Stimulated activated CD4-positive, alpha-beta T cell treated with anti-CD3 and anti-CD28 coated beads, Interleukin-12 subunit alpha, Interleukin-12 subunit beta, amount 100 ng/mL, for 24 hours (primary cell): ENCODE data around the gene L3MBTL1.
"Not testable (repeated sequence)": the region's sequence is repeated elsewhere in the genome, so short reads cannot be mapped to it uniquely, and the experiment has no call there.

Source experiments
- DNase-seq, 2 experiments: peaks; one replicate each; pipeline ENCODE4 v3.0.0-alpha.2; 2020; ENCODE audit warnings: low read depth in 2 of 2

Gene L3MBTL1

DNA sequence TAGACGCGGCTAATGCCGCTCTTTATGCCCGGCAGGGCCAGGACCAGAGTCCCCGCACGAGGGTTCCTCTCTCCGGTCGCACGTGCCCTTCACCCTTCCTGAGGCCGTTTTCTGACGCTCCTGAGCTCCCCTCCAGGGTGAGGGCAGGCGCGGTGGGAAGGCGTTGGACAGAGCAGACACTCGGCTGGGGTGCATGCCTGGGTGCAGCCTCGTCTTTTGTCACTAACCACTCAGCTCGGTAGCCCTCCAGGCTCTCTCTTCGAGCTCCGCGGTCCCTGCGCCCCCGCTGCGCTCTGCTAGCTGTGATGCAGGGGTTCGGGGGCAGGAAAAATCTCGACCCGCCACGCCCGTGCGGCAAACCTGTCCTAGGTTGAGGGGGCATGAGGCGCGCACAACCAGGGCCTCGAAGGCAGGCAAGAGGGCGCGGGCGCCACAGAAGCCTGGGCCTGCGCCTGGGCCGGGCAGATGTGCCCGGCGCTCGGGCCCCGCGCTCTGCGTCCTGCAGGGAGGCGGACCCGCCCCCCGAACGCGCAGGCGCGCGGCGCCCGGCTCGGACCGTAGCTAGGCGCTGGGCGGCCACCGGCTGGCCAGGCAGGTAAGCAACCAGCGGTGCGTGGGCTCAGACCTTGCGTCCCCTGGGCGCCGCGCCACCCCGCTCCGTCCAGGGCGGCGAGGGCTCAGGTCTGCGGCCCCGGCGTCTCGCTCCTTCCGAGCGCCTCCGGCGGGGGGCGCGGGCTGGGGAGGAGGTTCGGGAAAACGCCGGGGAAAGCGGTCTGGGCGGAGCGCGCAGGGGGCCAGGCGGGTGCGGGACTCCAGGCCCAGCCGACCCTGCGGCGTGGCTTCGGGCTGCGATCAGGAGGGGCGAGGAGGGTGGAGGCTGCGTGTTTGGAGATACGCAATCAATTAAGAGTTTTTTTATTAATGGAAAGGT, at the start of gene L3MBTL1:
Gene L3MBTL1, plus strand, starts transcription at position 548 of the 931 bp plus-strand sequence. CDS start 5,807 bp downstream, outside the sequence.
- DNase-seq: peak in 1 of 2 experiments; percentile 6

DNA sequence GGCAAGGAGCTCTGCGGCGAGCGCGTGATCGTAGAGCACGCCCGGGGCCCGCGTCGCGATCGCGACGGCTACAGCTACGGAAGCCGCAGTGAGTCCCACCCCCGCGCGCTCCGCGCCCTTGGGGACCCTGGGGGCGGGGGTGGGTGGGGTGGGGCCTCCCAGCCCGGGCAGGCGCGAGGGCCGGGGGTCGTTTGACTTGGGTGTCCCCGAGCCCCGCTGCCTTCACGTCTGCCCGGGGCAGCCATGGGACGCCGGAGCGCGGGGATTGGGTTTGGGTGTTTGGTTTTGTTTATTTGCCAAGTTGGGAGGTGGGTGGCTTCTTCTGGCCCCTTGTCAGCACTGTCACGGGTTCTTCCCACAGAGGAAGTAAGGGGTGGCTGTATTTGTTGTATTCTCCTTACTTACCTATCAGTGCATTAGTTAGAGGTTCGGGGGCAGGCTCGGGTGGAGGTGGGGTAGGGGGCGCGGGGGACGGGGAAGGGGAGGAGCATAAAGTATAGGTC, 49.0 kb upstream of the L3MBTL1 start:
- no peak for DNase-seq

DNA sequence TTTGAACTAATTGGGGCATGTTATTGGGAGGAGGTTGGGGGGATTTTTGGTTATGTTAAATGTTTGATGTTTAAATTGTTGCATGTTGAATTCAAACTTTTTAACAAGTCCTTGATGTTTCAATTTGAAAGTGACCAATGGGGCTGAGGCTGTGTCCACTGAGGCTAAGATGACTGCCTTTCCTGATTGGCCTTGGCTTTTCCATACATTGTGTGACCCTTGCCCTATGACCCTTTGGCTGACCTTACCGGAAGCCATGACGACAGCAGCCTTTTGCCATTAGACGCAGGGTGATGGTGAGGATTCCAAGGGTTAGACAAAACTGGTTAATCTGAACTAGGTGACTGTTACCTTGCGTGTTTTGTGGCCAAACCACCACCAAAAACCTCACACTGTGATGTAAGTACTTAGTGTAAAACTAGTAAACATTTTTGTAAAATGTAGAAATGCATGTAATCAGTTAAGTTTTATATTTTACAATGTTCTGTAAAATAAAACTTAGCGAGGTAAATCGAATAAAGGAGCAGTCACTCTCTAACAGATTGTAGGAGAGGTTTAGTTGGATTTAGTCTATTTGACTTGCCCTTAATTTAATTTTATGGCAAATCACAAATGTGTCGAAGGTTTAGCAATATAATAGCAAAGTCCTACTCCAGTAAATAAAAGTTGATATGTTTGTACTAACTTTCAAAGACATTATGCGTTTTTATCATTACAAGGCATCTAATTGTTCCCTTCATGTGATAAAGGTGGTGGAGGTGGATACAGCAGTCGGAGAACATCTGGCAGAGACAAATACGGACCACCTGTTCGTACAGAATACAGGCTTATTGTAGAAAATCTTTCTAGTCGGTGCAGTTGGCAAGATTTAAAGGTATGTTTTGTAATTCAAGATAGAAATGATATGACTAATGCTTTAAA, 48.2 kb upstream of the L3MBTL1 start:
- no peak for DNase-seq

GRCh38 chr20:43460172-43460829, 47.2 kb upstream of the L3MBTL1 start:
- no peak for DNase-seq

DNA sequence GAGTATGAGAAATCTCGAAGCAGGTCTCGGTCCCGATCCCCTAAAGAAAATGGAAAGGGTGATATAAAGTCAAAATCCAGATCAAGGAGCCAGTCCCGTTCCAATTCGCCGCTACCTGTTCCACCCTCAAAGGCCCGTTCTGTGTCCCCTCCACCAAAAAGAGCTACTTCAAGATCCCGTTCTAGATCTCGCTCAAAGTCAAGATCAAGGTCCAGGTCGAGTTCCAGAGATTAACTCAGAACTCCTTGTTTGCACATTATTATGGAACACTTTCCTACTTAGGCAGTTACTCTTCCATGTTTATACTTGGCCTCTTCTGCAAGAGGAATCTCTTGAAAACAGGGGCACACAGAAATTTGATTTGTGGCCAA, 46.7 kb upstream of the L3MBTL1 start:
- DNase-seq: no peak

- DNase-seq: no peak
Measured at GRCh38 chr20:43461894-43462659, 45.4 kb upstream of the L3MBTL1 start.

DNA sequence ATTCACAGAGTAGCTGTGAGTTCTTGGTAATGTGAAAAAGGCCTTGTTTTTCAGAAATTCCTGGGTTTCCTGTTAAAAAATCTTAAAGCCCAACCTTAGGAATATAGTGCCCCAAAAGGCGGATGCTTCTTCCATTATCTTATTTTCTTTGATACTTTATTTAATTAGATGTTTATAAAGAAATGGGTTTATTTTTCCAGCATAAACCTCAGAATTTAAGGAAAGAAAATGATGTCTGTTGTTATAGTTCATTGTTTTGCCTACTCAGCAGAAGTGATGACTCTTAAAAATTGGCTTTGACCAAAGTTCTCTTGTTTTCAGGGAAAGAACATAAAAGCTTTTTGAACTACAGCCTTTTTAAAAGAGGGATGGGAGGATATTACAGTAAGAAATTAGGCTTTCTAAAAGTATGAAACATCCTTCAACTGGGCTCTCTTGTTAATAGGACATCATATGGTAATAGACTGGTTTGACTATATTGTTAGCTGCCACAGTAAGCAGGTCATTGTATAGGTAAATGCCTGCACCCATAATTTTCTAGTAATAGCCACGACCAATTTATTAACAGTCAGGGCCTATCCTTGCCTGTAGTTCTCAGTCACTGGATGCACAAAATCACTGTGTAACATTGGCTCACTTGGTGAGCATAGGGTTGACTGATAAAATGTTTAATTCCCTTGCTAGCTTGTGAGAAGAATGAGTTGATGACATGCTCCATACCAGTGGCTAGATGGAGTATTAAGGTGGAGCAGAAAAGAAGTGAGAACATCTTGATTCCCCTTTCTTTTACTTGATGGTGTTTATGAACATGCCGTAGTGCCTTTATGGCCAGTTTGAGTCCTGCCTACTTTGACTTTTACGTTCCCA, 44.6 kb upstream of the L3MBTL1 start:
- DNase-seq: no peak

- no peak for DNase-seq
Measured at GRCh38 chr20:43463527-43464218, 43.8 kb upstream of the L3MBTL1 start.

DNA sequence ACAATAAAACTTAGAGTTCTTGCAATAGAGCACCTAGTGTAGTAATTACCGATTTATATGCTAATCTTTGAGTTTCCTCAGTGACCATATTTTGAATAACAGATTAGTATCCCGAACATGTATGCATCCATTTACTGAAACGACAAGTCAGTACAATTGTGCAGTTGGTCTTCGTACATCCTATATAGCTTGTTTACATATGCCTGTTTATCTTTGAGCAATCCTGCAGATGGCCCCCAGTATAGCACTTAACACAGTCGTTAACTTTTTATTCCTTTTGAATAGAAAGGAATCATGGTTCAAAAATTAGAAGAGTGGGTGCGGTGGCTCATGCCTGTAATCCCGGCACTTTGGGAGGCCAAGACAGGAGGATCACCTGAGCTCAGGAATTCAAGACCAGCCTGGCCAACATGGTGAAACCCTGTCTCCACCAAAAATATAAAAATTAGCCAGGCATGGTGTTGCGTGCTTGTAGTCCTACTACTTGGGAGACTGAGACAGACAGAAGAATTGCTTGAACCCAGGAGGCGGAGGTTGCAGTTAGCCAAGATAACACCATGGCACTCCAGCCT, 43.2 kb upstream of the L3MBTL1 start:
- DNase-seq: no peak

- DNase-seq: no peak
Measured at GRCh38 chr20:43465625-43465943, 41.9 kb upstream of the L3MBTL1 start.

DNA sequence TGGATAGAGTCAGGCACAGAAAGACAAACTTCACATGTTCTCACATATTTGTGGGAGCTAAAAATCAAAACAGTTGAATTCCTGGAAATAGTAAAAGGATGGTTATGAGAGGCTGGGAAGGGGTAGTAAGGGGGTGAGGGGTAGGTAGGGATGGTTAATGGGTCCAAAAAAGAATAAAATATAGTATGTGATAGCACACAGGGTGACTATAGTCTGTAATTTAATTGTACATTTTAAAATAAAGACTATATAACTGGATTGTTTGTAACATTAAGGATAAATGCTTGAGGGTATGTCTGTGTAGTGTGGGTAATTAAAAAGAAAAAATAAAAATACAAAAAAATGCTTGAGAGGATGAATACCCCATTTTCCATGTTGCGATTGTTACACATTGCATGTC, 39.9 kb upstream of the L3MBTL1 start:
- no peak for DNase-seq

DNA sequence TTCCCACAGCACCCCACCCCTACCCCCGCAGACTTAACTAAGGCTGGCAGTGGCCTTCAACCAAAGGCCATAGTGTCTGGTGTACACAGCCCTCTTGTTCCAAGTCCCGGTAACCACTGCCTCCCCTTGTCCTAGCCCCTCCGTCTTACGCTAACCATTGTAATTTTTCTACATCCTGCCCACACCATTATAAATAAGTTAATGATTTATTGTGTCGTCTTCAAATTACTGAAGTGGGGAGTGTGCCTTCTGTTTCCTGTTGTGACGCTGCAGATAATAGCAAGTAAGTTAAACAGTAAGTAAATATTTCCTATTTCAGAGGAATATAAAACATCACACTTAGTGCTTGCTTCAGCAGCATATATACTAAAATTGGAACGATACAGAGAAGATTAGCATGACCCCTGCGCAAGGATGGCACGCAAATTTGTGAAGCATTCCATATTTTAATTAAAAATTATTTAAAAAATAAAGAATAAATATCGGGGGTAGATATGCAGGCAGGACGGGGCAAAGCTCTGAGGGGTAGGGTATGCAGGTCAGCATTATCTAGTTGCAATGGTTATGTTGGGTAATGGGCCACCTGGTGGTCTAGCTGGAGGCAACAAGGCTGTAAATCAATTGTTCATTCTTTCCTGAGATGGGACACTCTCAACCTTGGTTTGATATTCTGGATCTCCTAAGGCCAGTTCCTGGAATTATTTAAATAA, 34.7 kb upstream of the L3MBTL1 start:
- no peak for DNase-seq

DNA sequence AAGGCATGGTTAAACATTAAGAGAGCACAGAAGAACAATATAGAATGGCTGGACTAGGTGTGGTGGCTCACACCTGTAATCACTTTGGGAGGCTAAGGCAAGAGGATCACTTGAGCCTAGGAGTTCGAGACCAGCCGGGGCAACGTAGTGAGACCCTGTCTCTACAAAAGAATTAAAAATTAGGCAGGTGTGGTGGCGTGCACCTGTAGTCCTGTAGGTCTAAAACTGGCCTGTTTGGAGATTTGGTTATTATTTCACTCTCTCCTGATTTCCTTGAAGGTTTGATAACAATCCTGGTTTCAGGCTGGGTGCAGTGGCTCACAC, 34.2 kb upstream of the L3MBTL1 start:
- DNase-seq: no peak

GRCh38 chr20:43477193-43477592, 30.3 kb upstream of the L3MBTL1 start:
- no peak for DNase-seq

- no peak for DNase-seq
Measured at GRCh38 chr20:43477619-43478018, 29.9 kb upstream of the L3MBTL1 start.

DNA sequence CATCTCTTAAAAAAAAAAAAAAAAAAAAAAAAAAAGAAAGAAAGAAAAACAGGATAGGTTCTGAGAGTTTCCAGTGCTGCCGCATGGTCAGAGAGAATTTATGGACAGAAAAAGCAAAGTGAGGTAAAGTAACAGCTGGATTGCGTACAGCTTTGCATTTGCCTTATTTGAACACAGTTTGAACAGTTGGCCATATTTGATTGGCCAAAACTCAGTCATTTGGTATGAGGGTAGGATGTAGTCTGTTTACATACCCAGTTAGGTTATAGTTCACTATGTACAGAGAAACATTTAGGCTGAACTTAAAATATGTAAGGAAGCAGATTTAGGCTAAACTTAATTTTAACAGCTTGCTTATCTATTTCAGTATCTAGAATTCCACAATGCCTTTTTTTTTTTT, 17.5 kb upstream of the L3MBTL1 start:
- no peak for DNase-seq

DNA sequence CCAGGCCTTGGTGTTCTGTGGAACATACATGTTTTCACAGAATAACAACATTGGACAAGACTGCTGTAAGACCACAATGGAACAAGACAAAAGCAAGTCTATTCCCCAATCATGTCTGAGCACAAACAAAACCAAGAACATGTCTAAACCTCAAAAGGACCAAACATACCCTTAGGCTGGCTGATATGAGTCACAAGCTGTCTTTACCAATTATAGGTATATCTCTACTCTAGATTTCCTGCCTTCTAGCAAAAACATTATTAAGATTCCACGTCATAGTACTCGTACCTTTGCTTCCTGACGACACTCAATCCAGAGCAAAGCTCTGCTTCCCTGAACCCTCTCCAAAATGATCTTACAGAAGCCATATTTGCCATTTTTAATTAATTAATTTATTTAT, 15.4 kb upstream of the L3MBTL1 start:
- DNase-seq: no peak

- no peak for DNase-seq
Measured at GRCh38 chr20:43495388-43495787, 12.1 kb upstream of the L3MBTL1 start.

DNA sequence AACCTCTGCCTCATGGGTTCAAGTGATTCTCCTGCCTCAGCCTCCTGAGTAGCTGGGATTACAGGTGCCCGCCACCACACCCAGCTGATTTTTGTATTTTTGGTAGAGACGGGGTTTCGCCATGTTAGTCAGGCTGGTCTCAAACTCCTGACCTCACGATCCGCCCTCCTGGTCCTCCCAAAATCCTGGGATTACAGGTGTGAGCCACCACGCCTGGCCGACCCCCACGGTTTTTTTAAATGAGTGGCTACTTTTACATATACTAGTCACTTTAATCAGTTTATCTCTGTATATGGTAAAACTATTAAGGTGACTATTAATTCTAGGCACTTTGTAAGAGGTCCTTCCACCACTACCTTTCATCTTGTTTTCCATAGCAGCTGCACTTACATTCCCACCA, 5.5 kb upstream of the L3MBTL1 start:
- not testable (repeated sequence) for DNase-seq
